H54 (cell line): ENCODE results near the gene FAM20C.

Experiments
- DNase-seq: peaks from one replicate; pipeline ENCODE4 v3.0.0; 2011; ENCODE audit warnings: low spot score, mixed read lengths; ENCODE audit not compliant: insufficient read length
- FAIRE-seq: peaks from 3 replicates; lab custom pipeline; 2011; peaks lifted over from hg19 to GRCh38; lab: Jason Lieb, UNC
- POLR2A ChIP-seq: IDR thresholded peaks from 2 replicates; pipeline ENCODE4 v1.6.1; 2011; ENCODE audit warnings: low read depth, mild to moderate bottlenecking, low read length

Gene FAM20C

DNA sequence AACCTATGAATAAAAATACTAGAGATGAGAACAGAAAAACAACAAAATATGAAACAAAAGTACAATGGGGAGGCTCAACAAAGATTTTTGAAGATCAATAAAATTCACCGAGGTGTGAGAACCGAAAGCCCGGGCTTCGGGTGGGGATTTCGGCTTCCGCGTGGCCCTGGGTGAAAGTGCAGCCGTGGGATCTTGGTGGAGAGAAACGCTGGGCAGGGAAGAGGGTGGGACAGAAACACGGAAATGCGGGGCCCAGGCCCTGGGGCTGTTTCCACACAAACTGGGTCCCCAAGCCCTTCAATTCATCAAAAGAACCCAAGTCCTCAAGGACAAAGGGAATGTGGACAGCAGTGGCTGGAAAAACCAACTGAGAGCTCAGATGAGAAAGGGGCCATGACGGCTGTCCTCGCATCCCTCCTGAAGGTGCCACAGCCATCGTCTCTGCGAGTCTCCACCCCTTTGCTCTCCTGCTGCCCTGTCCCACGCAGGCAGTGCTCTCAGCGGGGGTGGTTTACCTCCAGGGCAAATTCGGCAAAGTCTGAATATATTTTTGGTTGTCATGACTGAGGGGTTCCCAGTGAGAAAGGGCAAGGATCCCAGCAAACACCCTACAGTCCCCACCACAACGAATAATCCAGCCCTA lies 117.3 kb downstream of the FAM20C start:
- no peak for DNase-seq
- no peak for TF ChIP-seq POLR2A
- no peak for FAIRE-seq
